Measurements from ENCODE around the gene ZBED3. TPM values are rescaled to one million over a fixed set of nuclear protein-coding genes. Genes with fewer than 3 reads are reported as not detected.
A peak's percentile ranks its signal among the peaks of the same experiment; 100 is the strongest.

Gene ZBED3
- total RNA-seq, 4 donors from 2014 or later, result 0.47 to 4.6 (median 1.2) TPM

GRCh38 chr5:77077829-77078176 is 9.3 kb downstream of the ZBED3 start:
- Histone ChIP-seq H3K27ac (peak overlapping the region in 3 of 4 donors; percentile 50 to 89 (median 82)), H3K36me3 (no peaks in the 10 kb centered on the region), H3K27me3 (no peaks in the 10 kb centered on the region), H3K4me3 (peak overlapping the region; percentile 41 to 71 (median 54)), H3K9me3 (no peaks in the 10 kb centered on the region), H3K4me1 (peaks cover 5 to 18% (median 7%) of the 10 kb centered on the region in 3 donors)
- no peak for TF ChIP-seq POLR2A (IDR thresholded peaks at IDR 0.05)
- TF ChIP-seq, protein P1, sequence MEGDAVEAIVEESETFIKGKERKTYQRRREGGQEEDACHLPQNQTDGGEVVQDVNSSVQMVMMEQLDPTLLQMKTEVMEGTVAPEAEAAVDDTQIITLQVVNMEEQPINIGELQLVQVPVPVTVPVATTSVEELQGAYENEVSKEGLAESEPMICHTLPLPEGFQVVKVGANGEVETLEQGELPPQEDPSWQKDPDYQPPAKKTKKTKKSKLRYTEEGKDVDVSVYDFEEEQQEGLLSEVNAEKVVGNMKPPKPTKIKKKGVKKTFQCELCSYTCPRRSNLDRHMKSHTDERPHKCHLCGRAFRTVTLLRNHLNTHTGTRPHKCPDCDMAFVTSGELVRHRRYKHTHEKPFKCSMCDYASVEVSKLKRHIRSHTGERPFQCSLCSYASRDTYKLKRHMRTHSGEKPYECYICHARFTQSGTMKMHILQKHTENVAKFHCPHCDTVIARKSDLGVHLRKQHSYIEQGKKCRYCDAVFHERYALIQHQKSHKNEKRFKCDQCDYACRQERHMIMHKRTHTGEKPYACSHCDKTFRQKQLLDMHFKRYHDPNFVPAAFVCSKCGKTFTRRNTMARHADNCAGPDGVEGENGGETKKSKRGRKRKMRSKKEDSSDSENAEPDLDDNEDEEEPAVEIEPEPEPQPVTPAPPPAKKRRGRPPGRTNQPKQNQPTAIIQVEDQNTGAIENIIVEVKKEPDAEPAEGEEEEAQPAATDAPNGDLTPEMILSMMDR (IDR thresholded peaks at IDR 0.05), result peak in 1 of 6 experiments; percentile 6
- WGBS, 2 donors, result 72 to 77% methylated on average over 4 of the region's 12 CpGs
- intact Hi-C loops (cut with DNase I), result no loop called here
- DNase-seq, result no peak

GRCh38 chr5:77076961-77077828 is 9.9 kb downstream of the ZBED3 start:
- intact Hi-C loops (cut with DNase I), result no loop called here
- Histone ChIP-seq H3K4me3 (peak overlapping the region; percentile 41 to 71 (median 54)), H3K36me3 (no peaks in the 10 kb centered on the region), H3K4me1 (peaks cover 5 to 18% (median 7%) of the 10 kb centered on the region in 3 donors), H3K27me3 (no peaks in the 10 kb centered on the region), H3K27ac (peak overlapping the region; percentile 50 to 89 (median 70)), H3K9me3 (no peaks in the 10 kb centered on the region)
- DNase-seq, result no peak
- WGBS, 2 donors, result 0% methylated on average over 13 of the region's 105 CpGs; no CpG with 5 or more reads in 1 of the 2 donors
- TF ChIP-seq, protein P1 (IDR thresholded peaks at IDR 0.05), result peak; percentile 32 to 65 (median 53)
- TF ChIP-seq POLR2A (IDR thresholded peaks at IDR 0.05), result no peak

DNA sequence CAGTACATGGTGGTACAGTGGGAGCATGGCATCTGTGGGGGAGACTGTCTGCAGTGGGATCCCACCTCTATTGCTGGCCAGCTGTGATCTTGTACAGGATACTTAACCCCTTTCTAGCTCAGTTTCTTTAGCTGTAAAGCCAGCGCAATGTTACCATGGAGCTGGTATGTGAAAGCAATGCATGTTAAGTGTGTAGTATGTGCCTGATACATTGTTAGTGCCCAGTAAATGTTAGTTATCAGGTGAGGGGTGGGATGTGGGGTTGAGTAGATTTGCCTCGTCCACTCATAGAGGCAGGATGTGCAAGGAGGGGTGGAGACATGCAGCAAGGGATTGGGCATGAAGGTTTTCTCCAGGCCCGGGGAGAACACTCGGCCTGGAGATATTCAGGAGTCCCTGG is 12.3 kb downstream of the ZBED3 start:
- intact Hi-C loops (cut with DNase I), result no loop called here
- no peak for TF ChIP-seq POLR2A (IDR thresholded peaks at IDR 0.05)
- TF ChIP-seq, protein P1 (IDR thresholded peaks at IDR 0.05), result no peak
- Histone ChIP-seq H3K27ac (no peak overlapping the region), H3K9me3 (no peaks in the 10 kb centered on the region), H3K4me1 (peaks cover 5 to 18% (median 7%) of the 10 kb centered on the region in 3 donors), H3K36me3 (peaks cover 0 to 5% (median 0%) of the 10 kb centered on the region in 3 donors), H3K4me3 (no peak overlapping the region), H3K27me3 (no peaks in the 10 kb centered on the region)
- WGBS, 2 donors, result 85 to 94% methylated on average over 4 of the region's 4 CpGs
- no peak for DNase-seq

DNA sequence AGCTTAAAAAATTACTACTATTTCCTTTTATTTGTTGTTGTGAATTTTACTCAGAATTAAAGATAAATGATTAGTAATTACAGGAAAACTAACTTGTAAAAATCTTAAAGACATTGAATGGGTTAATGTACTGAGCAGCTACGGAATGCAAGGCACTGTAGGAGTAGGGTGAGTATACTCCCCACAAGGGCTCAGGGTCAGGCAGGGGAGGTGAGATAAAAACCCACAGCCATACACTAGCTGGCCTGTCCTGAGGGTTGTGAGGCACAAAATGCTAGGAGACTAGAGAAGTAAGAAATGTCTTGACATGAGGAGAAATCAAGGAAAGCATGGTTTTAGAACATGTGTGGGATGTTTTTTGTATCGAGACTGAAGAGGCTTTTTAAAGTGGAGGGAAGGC is 13.4 kb downstream of the ZBED3 start:
- Histone ChIP-seq H3K4me3 (no peak overlapping the region), H3K4me1 (peaks cover 5 to 18% (median 7%) of the 10 kb centered on the region in 3 donors), H3K27ac (no peak overlapping the region), H3K36me3 (peaks cover 0 to 16% (median 0%) of the 10 kb centered on the region in 3 donors), H3K27me3 (no peaks in the 10 kb centered on the region), H3K9me3 (no peaks in the 10 kb centered on the region)
- 80 to 82% methylated on average over 2 of the region's 2 CpGs for WGBS, 2 donors
- intact Hi-C loops (cut with DNase I), result no loop called here
- no peak for TF ChIP-seq POLR2A (IDR thresholded peaks at IDR 0.05)
- TF ChIP-seq, protein P1 (IDR thresholded peaks at IDR 0.05), result no peak
- DNase-seq, result no peak

DNA sequence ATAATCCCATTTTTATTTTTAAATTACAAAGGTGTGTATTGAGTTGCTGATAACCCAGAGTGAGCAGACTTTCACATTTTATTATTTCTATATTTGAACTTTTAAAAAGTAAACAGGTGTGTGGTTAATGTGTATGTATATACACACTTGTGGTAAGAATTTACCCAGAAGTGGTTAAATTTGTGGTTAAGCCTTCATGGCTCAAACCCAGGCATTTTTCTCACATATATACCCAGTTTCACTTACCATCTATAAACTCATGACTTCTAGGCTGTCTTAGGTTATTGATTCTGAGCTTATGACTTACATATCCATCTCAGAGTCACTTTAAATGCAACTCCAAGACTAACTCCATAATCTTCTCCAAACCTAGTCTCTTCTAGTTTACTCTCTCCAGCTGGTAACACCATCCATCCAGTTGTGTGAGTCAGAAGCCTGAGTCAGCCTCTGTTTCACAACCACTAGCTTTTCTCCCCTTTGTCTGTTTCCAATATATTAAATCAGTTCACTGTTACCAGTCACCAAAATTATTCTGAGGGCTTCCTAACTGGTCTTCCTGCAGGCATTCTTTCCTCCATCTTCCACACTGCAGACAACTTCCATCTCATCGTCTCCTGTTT is 20.2 kb downstream of the ZBED3 start:
- Histone ChIP-seq H3K27ac (no peak overlapping the region), H3K36me3 (peaks cover 0 to 82% (median 0%) of the 10 kb centered on the region in 3 donors), H3K9me3 (no peaks in the 10 kb centered on the region), H3K4me3 (no peak overlapping the region), H3K27me3 (no peaks in the 10 kb centered on the region), H3K4me1 (no peaks in the 10 kb centered on the region)
- intact Hi-C loops (cut with DNase I), result no loop called here
- TF ChIP-seq POLR2A (IDR thresholded peaks at IDR 0.05), result no peak
- TF ChIP-seq, protein P1 (IDR thresholded peaks at IDR 0.05), result no peak
- WGBS, 2 donors, result 73 to 94% methylated on average over 1 of the region's 1 CpG
- DNase-seq, result no peak
